ENCODE data around the gene STRBP. TPM values are rescaled to one million over a fixed set of nuclear protein-coding genes. Genes with fewer than 3 reads are reported as not detected.

Gene STRBP
- total and polyA plus RNA-seq, 2 of the 4 experiments (the other 2 are of a cell fraction) = 2.1 to 2.5 TPM

GRCh38 chr9:123115146-123115913 is 153.1 kb downstream of the STRBP start:
- Histone ChIP-seq H3K9me1 (ENCODE audit: insufficient read depth, low read length) (peaks cover 6% of the 10 kb centered on the region; the same call in 1 of the 2 replicates), H4K20me1 (ENCODE audit: insufficient read depth, low read length) (no peaks in the 10 kb centered on the region), H3K36me3 (ENCODE audit: control insufficient read depth, insufficient read depth, low read length) (0 out of 2 replicates have a peak, but pooled peaks cover 3% of the 10 kb centered on the region), H2AK5ac (ENCODE audit: low read depth, low read length) (no peak overlapping the region), H3K27ac (ENCODE audit: insufficient read depth, low read length) (no peak overlapping the region), H2BK5ac (ENCODE audit: low read depth, low read length, poor library complexity, severe bottlenecking) (no peak overlapping the region), H3K27me3 (ENCODE audit: control insufficient read depth, insufficient read depth, low read length) (no peaks in the 10 kb centered on the region), H2BK20ac (ENCODE audit: low read depth, low read length) (no peak overlapping the region), H3K4me2 (ENCODE audit: low read depth, low read length) (no peak overlapping the region), H4K5ac (ENCODE audit: low read depth, low read length) (no peak overlapping the region), H3K79me1 (ENCODE audit: low read depth in 1 of 2, low read length in 2 of 2) (no peaks in the 10 kb centered on the region), H3K4me3 (ENCODE audit: insufficient read depth, low read depth, low read length) (no peak overlapping the region), H2BK120ac (ENCODE audit: low read depth, low read length) (no peak overlapping the region), H2AFZ (replicated peaks; ENCODE audit: low read length, poor library complexity) (no peak overlapping the region), H3K56ac (ENCODE audit: extremely low read depth, insufficient read depth, low read length) (no peak overlapping the region), H3K23ac (ENCODE audit: low read depth, low read length) (no peak overlapping the region), H3K9me3 (ENCODE audit: control insufficient read depth, insufficient read depth, low read length) (no peaks in the 10 kb centered on the region), H2BK15ac (ENCODE audit: low read depth, low read length) (no peak overlapping the region), H4K8ac (ENCODE audit: low read depth in 2 of 2, low read length in 2 of 2) (no peak overlapping the region), H2AK9ac (replicated peaks; ENCODE audit: low read depth, low read length, poor library complexity) (no peak overlapping the region), H3K18ac (ENCODE audit: low read depth, low read length) (no peak overlapping the region), H3K4ac (ENCODE audit: low read depth, low read length) (no peak overlapping the region), H3K9ac (ENCODE audit: low read depth, low read length) (no peak overlapping the region), H3K14ac (replicated peaks; ENCODE audit: low read depth, low read length) (no peak overlapping the region), H4K91ac (ENCODE audit: insufficient read depth, low read depth, low read length) (no peak overlapping the region), H3K4me1 (ENCODE audit: control insufficient read depth, insufficient read depth, low read length) (no peaks in the 10 kb centered on the region)
- no TSS peak for BruUV-seq (replicated peaks)
- intact Hi-C loops (cut with micrococcal nuclease) (no loop called here), dilution Hi-C loops (cut with HindIII; ENCODE audit: low sequenced_read_pairs, unreplicated experiment) (no loop called here), in situ Hi-C loops (cut with MboI; ENCODE audit: low sequenced_read_pairs) (no loop called here)
- 75% methylated on average over 8 of the region's 16 CpGs; no CpG with 5 or more reads in 1 of the 2 experiments for WGBS, 2 experiments (ENCODE audit: extremely low coverage in 2 of 2, insufficient read length in 1 of 2)
- ATAC-seq (ENCODE audit: low read depth) (no peak), DNase-seq (no peak)
- TF ChIP-seq CTCF (conservative IDR thresholded peaks at IDR 0.05; ENCODE audit: low read depth, low read length) = no peak
- no peak for TF ChIP-seq SMC3 (IDR thresholded peaks at IDR 0.05; ENCODE audit: low read depth, low read length)
- no peak for TF ChIP-seq NFE2L2 (IDR thresholded peaks at IDR 0.05; ENCODE audit: low read depth, low read length)
- TF ChIP-seq RCOR1 (IDR thresholded peaks at IDR 0.05; ENCODE audit: insufficient replicate concordance, low read length) = no peak
- no peak for TF ChIP-seq CHD1 (IDR thresholded peaks at IDR 0.05; ENCODE audit: low read depth, low read length)
- no peak for TF ChIP-seq CEBPB (IDR thresholded peaks at IDR 0.05; ENCODE audit: low read depth, low read length)
- TF ChIP-seq USF2 (IDR thresholded peaks at IDR 0.05; ENCODE audit: low read depth, low read length) = no peak
- no peak for TF ChIP-seq FOS (IDR thresholded peaks at IDR 0.05; ENCODE audit: low read depth, low read length)
- no peak for TF ChIP-seq MXI1 (IDR thresholded peaks at IDR 0.05; ENCODE audit: borderline replicate concordance, low read depth, low read length)
- TF ChIP-seq MAZ (IDR thresholded peaks at IDR 0.05; ENCODE audit: borderline replicate concordance, low read depth, low read length) = no peak
- no peak for TF ChIP-seq RFX5 (IDR thresholded peaks at IDR 0.05; ENCODE audit: low read depth, low read length)
- TF ChIP-seq RAD21 (IDR thresholded peaks at IDR 0.05; ENCODE audit: low read length) = no peak
- POLR2A ChIA-PET (ENCODE audit: unreplicated experiment) = no interaction called here
- CTCF ChIA-PET = no interaction called here

All from IMR-90 (cell line).